HS-27A (cell line): ENCODE results near the gene STRA6.

Source experiments
- DNase-seq: peaks from one replicate; pipeline ENCODE4 v3.0.0-alpha.2; 2012; ENCODE audit warnings: low read depth, missing footprints

STRA6 gene

GRCh38 chr15:74131628-74132413, 70.8 kb downstream of the STRA6 start:
- no peak for DNase-seq

- DNase-seq = no peak
Observed at GRCh38 chr15:74130849-74131627, 71.5 kb downstream of the STRA6 start.

GRCh38 chr15:74130155-74130848, 72.3 kb downstream of the STRA6 start, which contains the start of gene ISLR2:
ISLR2 (plus strand) TSS chr15:74130586; CDS start chr15:74132755, 2,169 bp downstream.
- no peak for DNase-seq

DNA sequence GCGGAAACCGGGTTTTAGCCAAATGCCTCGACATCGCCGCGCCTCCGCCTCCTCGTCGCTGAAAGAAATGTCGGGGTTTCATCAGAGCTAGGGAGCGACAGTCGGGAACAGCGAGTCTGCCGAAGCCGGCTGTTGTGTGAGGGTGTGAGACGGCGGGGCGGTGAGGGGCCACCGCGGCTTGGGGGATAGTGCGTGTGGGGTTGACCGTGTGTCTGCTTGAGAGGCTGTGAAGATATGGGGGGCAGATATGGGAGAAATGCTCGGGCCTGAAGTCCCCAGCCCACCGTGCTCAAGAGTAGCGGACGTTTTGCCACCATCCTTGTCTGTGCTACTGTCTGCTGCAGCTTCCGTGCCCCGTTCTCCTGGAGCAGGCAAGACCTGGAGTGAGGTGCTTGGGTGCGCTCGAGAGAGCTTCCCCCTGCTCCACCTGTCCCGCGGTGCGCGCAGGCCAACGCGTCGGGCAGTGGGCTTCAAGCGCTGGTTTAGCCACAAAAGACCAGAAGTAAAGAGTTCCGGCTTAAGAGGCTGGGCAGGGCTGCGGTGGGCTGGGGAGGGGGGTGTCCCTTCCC, 72.9 kb downstream of the STRA6 start:
- no peak for DNase-seq
